Right lobe of liver (tissue), 4 donors: ENCODE data around the gene CFAP57.

Source experiments
- CTCF ChIP-seq, 4 donors: fragments of 200-600 bp in 3 of 4; fragments of 450-650 bp in 1 of 4; IDR thresholded peaks; one replicate each; pipeline versions ENCODE4 v1.5.1 to v1.8.0; 2016 to 2022; ENCODE audit warnings: antibody characterized with exemption in 4 of 4, mild to moderate bottlenecking in 2 of 4
- POLR2A ChIP-seq: fragments of 450-650 bp; IDR thresholded peaks from one replicate; pipeline ENCODE4 v1.6.1; 2017; ENCODE audit warnings: antibody characterized with exemption, mild to moderate bottlenecking
- donor health status: DM: no; HTN: no; CAD: no.
- donor health status: DM: no; HTN: no; CAD: no.
- donor health status: DM: no; HTN: yes; CAD: no.

GRCh38 chr1:43237121-43237520 is 65.0 kb downstream of the CFAP57 start:
- TF ChIP-seq CTCF (IDR thresholded peaks at IDR 0.05) (no peak), POLR2A (no peak)
